ENCODE measurements around the gene TSPAN10.
A peak's percentile ranks its signal among the peaks of the same experiment; 100 is the strongest.
"Not testable (repeated sequence)": the region's sequence is repeated elsewhere in the genome, so short reads cannot be mapped to it uniquely, and the experiment has no call there.

The TSPAN10 gene

GRCh38 chr17:81655378-81656117 lies 18.6 kb downstream of the TSPAN10 start:
- in situ Hi-C loops (cut with HindIII; ENCODE audit: low pct_ligation_motif_present, low pct_unique_long_range_greater_than_20kb, low sequenced_read_pairs) = no loop called here
- no peak for DNase-seq

GRCh38 chr17:81656118-81656743 lies 19.2 kb downstream of the TSPAN10 start, which contains the start of gene PDE6G:
Gene PDE6G, minus strand, starts transcription at chr17:81656542. Its CDS starts 3,237 bp downstream, at chr17:81653305.
- in situ Hi-C loops (cut with HindIII; ENCODE audit: low pct_ligation_motif_present, low pct_unique_long_range_greater_than_20kb, low sequenced_read_pairs) = no loop called here
- DNase-seq = no peak

- DNase-seq = no peak
- in situ Hi-C loops (cut with HindIII; ENCODE audit: low pct_ligation_motif_present, low pct_unique_long_range_greater_than_20kb, low sequenced_read_pairs) = no loop called here
Measured at GRCh38 chr17:81656835-81657234, 19.8 kb downstream of the TSPAN10 start.

DNA sequence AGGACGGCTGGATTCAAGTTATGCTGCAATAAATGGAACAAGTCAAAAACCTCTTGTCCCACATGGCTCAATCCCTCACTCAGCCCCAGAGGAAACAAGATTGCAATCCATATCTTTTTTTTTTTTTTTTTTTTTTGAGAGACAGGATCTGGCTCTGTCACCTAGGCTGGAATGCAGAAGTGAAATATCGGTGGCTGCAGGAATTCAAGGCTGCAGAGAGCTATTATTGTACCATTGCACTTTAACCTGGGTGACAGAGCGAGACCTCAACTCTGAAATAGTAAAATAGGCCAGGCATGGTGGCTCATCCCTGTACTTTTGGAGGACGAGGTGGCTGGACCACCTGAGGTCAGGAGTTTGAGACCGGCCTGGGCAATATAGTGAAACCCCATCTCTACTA lies 22.0 kb downstream of the TSPAN10 start:
- in situ Hi-C loops (cut with HindIII; ENCODE audit: low pct_ligation_motif_present, low pct_unique_long_range_greater_than_20kb, low sequenced_read_pairs) = no loop called here
- no peak for DNase-seq

DNA sequence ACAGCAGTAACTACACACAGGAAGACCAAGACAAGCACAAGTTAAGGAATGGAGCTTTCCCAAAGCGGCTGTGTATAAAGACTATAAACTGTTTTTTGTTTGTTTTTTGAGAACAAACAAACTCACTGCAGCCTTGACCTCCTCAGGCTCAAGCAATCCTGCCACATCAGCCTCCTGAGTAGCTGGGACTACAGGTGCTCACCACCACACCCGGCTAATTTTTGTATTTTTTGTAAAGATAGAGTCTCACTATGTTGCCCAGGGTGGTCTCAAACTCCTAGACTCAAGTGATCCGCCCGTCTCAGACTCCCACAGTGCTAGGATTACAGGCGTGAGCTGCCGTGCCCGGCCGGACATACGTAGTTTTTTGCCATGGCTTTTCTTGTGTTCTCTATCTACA lies 23.4 kb downstream of the TSPAN10 start:
- in situ Hi-C loops (cut with HindIII; ENCODE audit: low pct_ligation_motif_present, low pct_unique_long_range_greater_than_20kb, low sequenced_read_pairs) = no loop called here

GRCh38 chr17:81662002-81662401 lies 25.0 kb downstream of the TSPAN10 start:
- in situ Hi-C loops (cut with HindIII; ENCODE audit: low pct_ligation_motif_present, low pct_unique_long_range_greater_than_20kb, low sequenced_read_pairs) = no loop called here
- DNase-seq = no peak

More for the DNA sequence above, 23.4 kb downstream of the TSPAN10 start:
- no peak for DNase-seq

GRCh38 chr17:81664051-81664470 lies 27.1 kb downstream of the TSPAN10 start:
- in situ Hi-C loops (cut with HindIII; ENCODE audit: low pct_ligation_motif_present, low pct_unique_long_range_greater_than_20kb, low sequenced_read_pairs) = no loop called here
- no peak for DNase-seq

DNA sequence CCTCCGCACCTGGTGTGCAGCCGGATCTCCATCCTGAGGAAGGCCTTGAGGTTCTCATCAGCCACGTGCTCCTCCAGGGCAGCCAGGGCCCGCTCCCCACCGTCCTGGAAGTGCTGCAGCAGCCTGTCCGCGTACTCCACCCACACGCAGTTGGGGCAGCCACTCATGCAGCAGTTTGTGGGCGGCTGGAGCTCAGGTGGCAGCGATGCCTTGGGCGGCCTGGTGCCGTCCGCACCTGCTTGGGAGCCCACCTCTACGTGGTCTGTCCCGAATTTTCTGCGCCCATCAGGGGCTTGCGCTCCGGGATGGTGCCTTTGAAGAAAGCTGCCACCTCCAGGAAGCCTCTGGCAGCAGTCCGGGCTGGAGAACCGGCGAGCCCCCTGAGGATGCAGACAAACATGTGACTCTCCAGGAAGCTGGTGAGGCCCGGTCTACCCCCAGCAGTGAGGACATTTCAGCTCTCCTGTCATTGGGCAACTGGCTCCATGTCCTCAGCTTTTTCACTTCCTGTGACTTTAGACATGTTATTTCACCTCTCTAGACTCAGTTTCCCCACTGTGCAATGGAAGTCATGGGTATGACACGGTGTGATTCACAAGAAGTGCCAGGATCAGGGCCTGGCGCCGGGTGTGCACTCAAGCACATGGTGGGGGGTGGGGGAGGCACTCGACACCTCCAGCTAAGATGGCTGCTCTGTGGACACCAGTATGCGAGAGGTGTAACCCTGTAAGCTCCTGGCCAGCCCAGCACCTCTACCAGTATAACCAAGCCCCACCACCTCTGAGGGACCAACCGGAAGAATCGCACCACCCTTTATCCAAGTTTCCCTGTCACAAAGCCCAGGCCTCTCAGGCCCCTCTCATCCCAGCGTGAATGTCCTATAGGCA lies 28.5 kb downstream of the TSPAN10 start:
- peak; percentile 29 for DNase-seq
- in situ Hi-C loops (cut with HindIII; ENCODE audit: low pct_ligation_motif_present, low pct_unique_long_range_greater_than_20kb, low sequenced_read_pairs) = no loop called here

- peak; percentile 34 for DNase-seq
- in situ Hi-C loops (cut with HindIII; ENCODE audit: low pct_ligation_motif_present, low pct_unique_long_range_greater_than_20kb, low sequenced_read_pairs) = no loop called here
Measured at GRCh38 chr17:81666092-81666341, 29.0 kb downstream of the TSPAN10 start.

DNA sequence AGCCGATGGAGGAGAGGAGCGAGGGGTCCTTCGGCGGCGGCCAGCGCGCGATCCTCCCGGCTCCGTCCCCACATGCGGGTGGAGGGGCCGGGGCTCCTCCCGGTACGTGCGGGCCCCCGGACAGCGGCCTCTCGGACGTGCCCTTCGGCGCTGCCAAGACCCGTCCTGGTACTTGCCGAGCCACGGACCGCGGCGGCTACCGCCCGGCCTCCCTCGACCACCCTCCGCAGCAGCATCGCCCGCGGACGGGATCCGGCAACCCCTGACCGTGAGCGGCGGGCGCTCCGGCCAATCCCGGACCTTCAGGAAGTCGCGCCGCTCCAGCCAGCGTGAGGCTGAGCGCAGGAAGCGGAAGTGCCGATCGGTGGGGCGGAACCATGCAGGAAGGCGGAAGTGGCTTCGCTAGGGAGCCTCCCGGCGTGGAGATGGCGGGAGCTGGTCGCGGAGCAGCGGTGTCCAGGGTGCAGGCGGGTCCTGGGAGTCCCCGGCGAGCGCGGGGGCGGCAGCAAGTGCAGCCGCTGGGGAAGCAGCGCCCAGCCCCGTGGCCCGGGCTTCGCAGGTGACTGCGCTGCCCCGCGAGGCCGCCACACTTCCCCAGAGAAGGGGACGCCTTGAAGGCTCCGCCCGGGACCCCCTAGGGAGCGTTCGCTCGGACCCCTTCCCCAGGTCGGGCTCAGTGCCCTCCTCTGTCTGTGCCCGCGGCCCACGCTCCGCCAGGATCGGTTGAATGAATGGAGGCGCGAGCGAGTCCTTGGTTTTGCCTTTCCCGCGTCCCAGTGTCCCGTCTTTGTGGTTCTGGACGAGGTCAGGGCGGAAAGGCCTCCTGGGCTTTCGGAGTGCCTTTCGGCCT lies 29.6 kb downstream of the TSPAN10 start, which contains the start of the genes CCDC137 and OXLD1:
Gene CCDC137 (plus strand): TSS at position 396 of the 850 bp plus-strand sequence. CDS start 30 bp downstream, at position 426.
Gene OXLD1 (minus strand): TSS at position 264 of the 850 bp plus-strand sequence. CDS start 28 bp downstream, at position 236.
- in situ Hi-C loops (cut with HindIII; ENCODE audit: low pct_ligation_motif_present, low pct_unique_long_range_greater_than_20kb, low sequenced_read_pairs) = no loop called here

GRCh38 chr17:81667754-81668153 lies 30.8 kb downstream of the TSPAN10 start:
- in situ Hi-C loops (cut with HindIII; ENCODE audit: low pct_ligation_motif_present, low pct_unique_long_range_greater_than_20kb, low sequenced_read_pairs) = no loop called here
- no peak for DNase-seq

More for the DNA sequence above, 29.6 kb downstream of the TSPAN10 start, which contains the start of the genes CCDC137 and OXLD1:
- DNase-seq = peak; percentile 98

DNA sequence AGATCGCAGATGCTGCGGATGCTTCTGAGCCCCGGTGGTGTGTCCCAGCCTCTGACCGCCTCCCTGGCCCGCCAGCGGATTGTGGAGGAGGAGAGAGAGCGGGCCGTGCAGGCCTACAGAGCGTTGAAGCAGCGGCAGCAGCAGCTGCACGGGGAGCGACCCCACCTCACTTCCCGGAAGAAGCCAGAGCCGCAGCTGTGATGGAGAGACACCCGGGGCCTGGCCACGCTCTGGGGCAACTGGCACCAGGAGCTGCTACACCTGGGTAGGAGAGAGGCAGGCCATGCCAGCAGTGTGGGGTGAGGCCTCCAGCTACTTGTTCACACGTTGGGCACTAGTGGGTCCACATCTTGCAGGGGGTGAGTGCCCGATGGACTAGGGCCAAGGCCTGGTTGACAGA lies 35.5 kb downstream of the TSPAN10 start:
- in situ Hi-C loops (cut with HindIII; ENCODE audit: low pct_ligation_motif_present, low pct_unique_long_range_greater_than_20kb, low sequenced_read_pairs) = no loop called here
- no peak for DNase-seq

- no peak for DNase-seq
- in situ Hi-C loops (cut with HindIII; ENCODE audit: low pct_ligation_motif_present, low pct_unique_long_range_greater_than_20kb, low sequenced_read_pairs) = no loop called here
Measured at GRCh38 chr17:81672954-81673353, 36.0 kb downstream of the TSPAN10 start.

- in situ Hi-C loops (cut with HindIII; ENCODE audit: low pct_ligation_motif_present, low pct_unique_long_range_greater_than_20kb, low sequenced_read_pairs) = no loop called here
- DNase-seq = no peak
Measured at GRCh38 chr17:81673561-81674258, 36.7 kb downstream of the TSPAN10 start.

DNA sequence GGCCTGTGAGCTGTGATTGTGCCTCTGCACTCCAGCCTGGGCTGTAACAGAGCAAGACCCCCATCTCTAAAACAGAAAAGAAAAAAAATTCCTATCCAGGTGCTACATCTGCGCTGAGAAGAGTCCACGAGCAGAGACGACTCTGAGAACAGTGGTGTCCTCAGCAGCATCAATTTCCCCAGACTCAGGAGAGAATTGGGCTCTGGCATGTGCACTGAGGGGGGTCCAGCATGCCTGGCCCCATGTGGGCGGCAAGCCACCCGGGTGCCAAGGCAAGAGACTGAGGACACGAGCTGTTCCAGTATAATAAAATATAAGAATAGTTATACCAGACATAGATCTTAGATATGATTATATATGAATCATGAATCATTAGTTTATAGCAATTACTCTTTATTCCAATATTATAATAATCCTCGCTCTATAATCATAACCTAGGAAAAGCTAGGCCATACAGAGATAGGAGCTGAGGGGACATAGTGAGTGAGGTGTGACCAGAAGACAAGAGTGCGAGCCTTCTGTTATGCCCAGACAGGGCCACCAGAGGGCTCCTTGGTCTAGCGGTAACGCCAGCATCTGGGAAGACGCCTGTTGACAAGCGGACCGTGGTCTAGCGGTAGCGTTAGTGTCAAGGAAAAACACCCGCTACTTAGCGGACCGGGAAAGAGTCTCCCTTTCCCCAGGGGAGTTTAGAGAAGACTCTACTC lies 38.7 kb downstream of the TSPAN10 start:
- DNase-seq = peak; percentile 48
- in situ Hi-C loops (cut with HindIII; ENCODE audit: low pct_ligation_motif_present, low pct_unique_long_range_greater_than_20kb, low sequenced_read_pairs) = not testable (repeated sequence)

GRCh38 chr17:81676906-81677305 lies 39.9 kb downstream of the TSPAN10 start:
- no peak for DNase-seq
- in situ Hi-C loops (cut with HindIII; ENCODE audit: low pct_ligation_motif_present, low pct_unique_long_range_greater_than_20kb, low sequenced_read_pairs) = no loop called here

DNA sequence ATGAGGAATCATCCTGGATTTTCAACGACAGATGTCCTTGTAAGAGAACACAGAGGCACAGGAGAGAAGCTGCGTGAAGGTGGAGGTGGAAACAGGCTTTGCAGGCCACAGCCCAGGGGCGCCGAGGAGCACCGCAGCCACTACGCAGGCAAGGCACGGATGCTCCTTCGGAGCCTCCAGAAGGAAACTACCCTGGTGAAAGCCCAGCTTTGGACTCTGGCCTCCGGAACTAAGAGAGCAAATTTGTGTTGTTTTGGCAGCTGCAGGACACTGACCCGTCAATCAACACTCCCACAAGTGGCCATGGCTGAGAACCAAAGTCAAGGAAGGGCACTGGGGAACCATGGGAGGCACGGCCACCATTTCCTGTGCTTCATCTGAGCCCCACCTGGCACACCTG lies 43.2 kb downstream of the TSPAN10 start:
- in situ Hi-C loops (cut with HindIII; ENCODE audit: low pct_ligation_motif_present, low pct_unique_long_range_greater_than_20kb, low sequenced_read_pairs) = no loop called here
- no peak for DNase-seq

Data from ACHN (cell line).